IPS-20b (cell line): Measurements from ENCODE around the gene TARBP1.

Source experiments
- H3K27ac ChIP-seq: one replicate; pipeline ENCODE4 v1.5.1; 2013; ENCODE audit warnings: low read length
- H3K27me3 ChIP-seq: 2 replicates; pipeline ENCODE4 v1.6.1; 2013; ENCODE audit warnings: mild to moderate bottlenecking, low read length, inconsistent platforms; ENCODE audit not compliant: insufficient read depth
- H3K36me3 ChIP-seq: 2 replicates; pipeline ENCODE4 v1.6.1; 2013; ENCODE audit warnings: low read depth, mild to moderate bottlenecking, inconsistent platforms, low read length, moderate library complexity; ENCODE audit not compliant: insufficient read depth
- H3K4me1 ChIP-seq: 2 replicates; pipeline ENCODE4 v1.6.1; 2013; ENCODE audit warnings: mild to moderate bottlenecking, control low read depth, inconsistent platforms, low read length, moderate library complexity; ENCODE audit not compliant: insufficient read depth
- H3K4me3 ChIP-seq: 2 replicates; pipeline ENCODE4 v1.5.1; 2013; ENCODE audit warnings: mild to moderate bottlenecking, low read length, inconsistent platforms
- H3K9ac ChIP-seq: 2 replicates; pipeline ENCODE4 v1.6.1; 2013; ENCODE audit warnings: low read depth, mild to moderate bottlenecking, inconsistent platforms, low read length, moderate library complexity
- H3K9me3 ChIP-seq: 2 replicates; pipeline ENCODE4 v1.6.1; 2013; ENCODE audit warnings: mild to moderate bottlenecking, low read depth, low read length, inconsistent platforms; ENCODE audit not compliant: insufficient read depth

The TARBP1 gene

GRCh38 chr1:234345237-234345636, 133.7 kb downstream of the TARBP1 start:
- peaks cover 9% of the 10 kb centered on the region; the same call in 1 of the 2 replicates for H3K9me3 ChIP-seq
- H3K9ac ChIP-seq = no peak overlapping the region
- no peak overlapping the region for H3K4me3 ChIP-seq
- H3K4me1 ChIP-seq = no peaks in the 10 kb centered on the region
- no peaks in the 10 kb centered on the region for H3K27me3 ChIP-seq
- no peak overlapping the region for H3K27ac ChIP-seq
- no peaks in the 10 kb centered on the region for H3K36me3 ChIP-seq

GRCh38 chr1:234342774-234343173, 136.2 kb downstream of the TARBP1 start:
- H3K9me3 ChIP-seq = peaks cover 13% of the 10 kb centered on the region; the same call in 1 of the 2 replicates
- H3K9ac ChIP-seq = no peak overlapping the region
- no peak overlapping the region for H3K27ac ChIP-seq
- H3K27me3 ChIP-seq = no peaks in the 10 kb centered on the region
- H3K4me1 ChIP-seq = no peaks in the 10 kb centered on the region
- no peaks in the 10 kb centered on the region for H3K36me3 ChIP-seq
- H3K4me3 ChIP-seq = no peak overlapping the region
